GM12801 (cell line): ENCODE data around the gene JAML.

Source experiments
- TF ChIP-seq, protein P1 (sequence below): IDR thresholded peaks from one replicate; pipeline ENCODE4 v1.5.1; 2011; ENCODE audit warnings: control low read depth; ENCODE audit not compliant: insufficient read length; ENCODE audit errors: extremely low read depth

JAML gene

DNA sequence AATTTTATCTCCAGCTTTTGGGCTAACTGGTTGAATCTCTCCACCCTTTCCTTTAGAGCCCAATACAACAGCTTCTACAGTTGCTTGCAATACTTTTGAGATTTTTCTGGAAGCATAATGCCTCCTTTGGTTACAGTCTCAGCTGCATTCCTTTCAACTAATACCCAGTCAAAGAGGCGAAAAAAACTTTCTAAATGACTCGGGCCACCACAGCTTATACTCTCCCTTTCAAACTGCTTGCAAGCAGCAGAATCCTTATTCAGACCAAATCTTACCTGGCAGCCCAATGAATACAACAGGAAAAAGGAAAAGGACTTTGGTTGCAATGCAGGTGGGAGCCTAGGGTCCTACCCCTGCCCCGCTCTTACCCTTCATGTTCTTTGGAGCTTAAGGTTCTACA is 15.8 kb downstream of the JAML start:
- TF ChIP-seq, protein P1, sequence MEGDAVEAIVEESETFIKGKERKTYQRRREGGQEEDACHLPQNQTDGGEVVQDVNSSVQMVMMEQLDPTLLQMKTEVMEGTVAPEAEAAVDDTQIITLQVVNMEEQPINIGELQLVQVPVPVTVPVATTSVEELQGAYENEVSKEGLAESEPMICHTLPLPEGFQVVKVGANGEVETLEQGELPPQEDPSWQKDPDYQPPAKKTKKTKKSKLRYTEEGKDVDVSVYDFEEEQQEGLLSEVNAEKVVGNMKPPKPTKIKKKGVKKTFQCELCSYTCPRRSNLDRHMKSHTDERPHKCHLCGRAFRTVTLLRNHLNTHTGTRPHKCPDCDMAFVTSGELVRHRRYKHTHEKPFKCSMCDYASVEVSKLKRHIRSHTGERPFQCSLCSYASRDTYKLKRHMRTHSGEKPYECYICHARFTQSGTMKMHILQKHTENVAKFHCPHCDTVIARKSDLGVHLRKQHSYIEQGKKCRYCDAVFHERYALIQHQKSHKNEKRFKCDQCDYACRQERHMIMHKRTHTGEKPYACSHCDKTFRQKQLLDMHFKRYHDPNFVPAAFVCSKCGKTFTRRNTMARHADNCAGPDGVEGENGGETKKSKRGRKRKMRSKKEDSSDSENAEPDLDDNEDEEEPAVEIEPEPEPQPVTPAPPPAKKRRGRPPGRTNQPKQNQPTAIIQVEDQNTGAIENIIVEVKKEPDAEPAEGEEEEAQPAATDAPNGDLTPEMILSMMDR: no peak

DNA sequence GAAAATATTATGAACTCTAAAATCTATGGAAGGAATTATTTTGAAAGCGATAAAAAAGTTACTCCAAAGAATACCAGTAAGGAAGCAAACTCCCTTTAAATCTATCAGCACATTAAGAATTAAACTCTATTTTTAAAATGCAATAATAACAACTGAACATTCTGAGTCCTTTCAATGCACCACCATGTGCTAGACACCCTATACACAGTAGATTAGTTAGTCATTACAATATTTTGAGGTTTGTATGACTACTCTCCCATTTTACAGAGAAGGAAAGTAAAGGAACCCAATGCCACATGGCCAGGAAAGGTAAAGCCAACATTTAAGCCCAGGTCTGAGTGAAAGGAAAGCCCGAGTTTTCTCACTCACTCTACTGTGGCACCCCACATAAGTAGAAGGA is 17.7 kb downstream of the JAML start:
- TF ChIP-seq, protein P1: no peak

DNA sequence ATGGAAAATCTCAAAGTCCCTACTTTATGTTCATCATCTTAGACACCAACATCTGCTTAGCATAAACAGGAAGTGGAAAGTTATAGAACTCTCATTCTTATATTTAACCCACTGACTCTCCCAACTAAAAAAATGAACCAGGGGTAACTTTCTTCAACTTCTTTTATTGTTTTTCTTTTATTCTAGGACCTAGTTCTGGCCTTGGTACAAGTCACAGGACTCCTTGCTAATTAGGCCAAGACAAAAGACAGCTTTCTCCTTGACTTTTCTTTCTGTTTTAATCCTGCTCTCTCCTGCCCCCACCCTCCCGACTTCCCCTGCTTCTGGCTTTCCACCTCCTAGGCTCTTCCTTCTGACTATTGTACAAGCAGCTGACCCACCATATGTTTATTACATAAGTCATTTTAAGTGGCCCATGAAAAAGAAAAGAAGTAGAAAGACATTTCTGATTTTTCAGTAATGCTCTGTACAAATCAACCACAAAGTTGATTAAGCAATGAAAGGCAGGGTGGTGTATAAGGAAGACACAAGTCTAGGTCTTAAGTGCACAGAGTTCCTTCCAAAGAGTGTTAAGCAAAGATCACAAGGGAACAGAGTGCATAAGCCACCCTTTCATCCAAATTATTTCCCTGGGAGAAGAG is 18.3 kb downstream of the JAML start:
- TF ChIP-seq, protein P1: no peak

DNA sequence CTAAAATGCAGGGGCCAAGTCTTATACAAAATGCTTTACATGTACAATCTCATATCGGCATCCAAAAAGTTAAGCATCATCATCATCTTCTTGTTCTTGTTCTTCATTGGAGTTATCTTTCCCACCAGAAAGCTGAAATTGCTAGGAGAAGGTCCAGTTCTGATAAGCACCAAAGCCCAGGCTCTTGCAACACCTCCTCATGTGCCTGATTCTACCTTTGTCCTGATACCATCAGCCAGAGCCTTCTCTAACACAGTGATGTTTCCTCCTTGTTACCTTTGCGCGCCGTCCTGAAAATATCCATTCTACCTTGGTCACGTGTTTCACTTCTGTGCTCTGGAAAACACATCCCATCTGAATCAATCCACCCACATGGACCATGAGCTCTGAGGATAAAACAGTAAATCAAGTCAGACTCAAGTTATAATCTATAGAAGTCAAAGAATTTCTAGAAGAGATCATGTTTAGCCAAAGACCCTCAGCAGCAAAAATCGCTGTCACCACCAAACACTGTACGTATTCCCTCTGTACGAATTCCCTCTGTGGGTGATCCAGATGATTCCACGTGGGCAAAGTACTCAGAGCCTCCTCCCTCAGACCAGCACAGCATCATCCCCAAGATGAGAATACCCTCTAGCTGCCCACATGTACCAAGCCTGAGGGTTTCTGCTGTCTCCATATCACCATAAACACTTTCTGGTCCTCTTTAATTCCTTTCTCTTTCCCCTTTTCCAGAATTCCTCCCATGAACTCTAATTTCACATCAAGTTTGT is 19.0 kb downstream of the JAML start:
- TF ChIP-seq, protein P1: no peak

DNA sequence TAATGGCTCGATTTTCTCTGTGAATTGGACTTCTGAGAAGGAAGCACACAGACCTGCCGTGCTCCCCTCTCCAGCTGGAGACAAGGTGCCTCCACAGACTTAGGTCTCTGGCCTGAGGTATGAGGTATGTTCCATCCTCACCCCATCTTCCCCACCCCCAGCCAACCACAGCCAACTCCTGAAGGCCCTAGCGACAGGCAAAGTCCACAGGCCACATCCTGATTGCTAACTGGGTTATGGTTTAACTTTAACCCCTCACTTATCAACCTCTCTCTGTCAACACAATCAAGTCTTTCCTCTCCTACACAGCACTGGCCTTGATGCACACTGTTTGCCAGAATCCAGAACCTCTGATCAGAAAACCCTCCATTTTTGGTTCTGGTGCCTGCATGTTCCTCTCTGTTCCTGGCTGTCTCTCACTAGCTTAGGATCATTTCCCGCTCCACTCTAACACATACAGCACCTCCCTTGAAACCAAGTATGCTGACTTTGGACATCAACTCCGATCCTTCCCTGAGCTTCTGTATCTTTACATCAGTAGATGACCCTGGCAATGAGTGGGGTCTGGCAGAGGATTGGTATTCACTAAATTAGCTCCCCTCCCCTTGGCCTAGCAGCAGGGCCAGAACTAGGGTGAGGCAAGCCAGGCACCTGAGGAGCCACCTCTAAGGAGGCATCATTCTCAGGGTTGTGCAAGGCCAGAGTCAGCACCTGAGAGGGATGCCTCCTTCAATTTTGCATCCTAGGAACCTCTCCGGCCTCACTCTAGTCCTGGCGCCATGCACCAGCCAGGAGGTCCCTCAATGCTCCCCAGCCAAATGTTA is 22.0 kb downstream of the JAML start:
- TF ChIP-seq, protein P1: no peak

DNA sequence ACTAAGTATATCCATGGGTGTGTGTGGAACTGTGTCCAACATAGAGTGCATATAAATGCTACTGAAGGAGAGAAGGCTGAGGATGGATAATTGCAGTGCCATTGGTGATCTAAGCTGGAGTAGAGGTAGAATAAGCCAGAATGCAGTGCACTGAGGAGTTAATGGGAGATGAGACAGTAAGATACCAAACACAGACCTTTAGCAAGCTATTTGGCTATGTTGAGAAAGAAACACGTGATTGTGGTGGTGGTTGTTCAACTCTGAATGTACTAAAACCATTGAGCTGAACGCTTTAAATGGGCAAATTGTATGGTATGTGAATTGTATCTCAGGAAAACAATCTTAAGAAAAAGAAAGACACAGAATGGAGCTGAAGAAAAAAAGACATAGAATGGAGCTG is 22.8 kb downstream of the JAML start:
- TF ChIP-seq, protein P1: no peak
